HCT116 (cell line): Measurements from ENCODE around the gene STXBP5. TPM values are rescaled to one million over a fixed set of nuclear protein-coding genes. Genes with fewer than 3 reads are reported as not detected.

Source experiments
- ATAC-seq: fragments of 200-7000 bp; cut with Tn5 transposase; 2 replicates; pipeline ENCODE4 v1.9.1; 2020; ENCODE audit warnings: mild to moderate bottlenecking, moderate library complexity
- BruUV-seq: library from RNA; stranded (reverse); fragments of 400-500 nt; replicated peaks from 2 replicates; lab custom pipeline; 2021; lab: Mats Ljungman, UMichigan
- CTCF ChIA-PET: fragments of 300-600 bp; sonication (Branson Sonifier 250); formaldehyde crosslinking; loops from one replicate; lab custom pipeline; 2021; ENCODE audit warnings: antibody characterized with exemption; lab: Charles Lee
- POLR2A ChIA-PET: fragments of 300-600, 350-600 bp; sonication (Branson Sonifier 250); formaldehyde crosslinking; loops from one replicate; lab custom pipeline; 2021; ENCODE audit warnings: antibody characterized with exemption; lab: Charles Lee
- RAD21 ChIA-PET, 2 experiments: fragments of 300-600 bp; sonication (Branson Sonifier 250); formaldehyde crosslinking; loops; one replicate each; lab custom pipeline; 2023; ENCODE audit warnings: low total read pairs in 2 of 2; ENCODE audit not compliant: uncharacterized antibody in 2 of 2, unreplicated experiment in 2 of 2, low non-redundant PET in 1 of 2; lab: Charles Lee
- DNase-seq: peaks from one replicate; pipeline ENCODE4 v3.0.0-alpha.2; 2010; ENCODE audit warnings: low read depth, low spot score
- H2AFZ ChIP-seq: fragments of 200-600 bp; shearing (Covaris generic), sonication (generic); 2 replicates; pipeline ENCODE4 v1.6.1; 2017; ENCODE audit warnings: low read depth, mixed run types, mixed read lengths, antibody characterized with exemption, low read length; ENCODE audit not compliant: poor library complexity, severe bottlenecking
- H3K27ac ChIP-seq: 2 replicates; pipeline ENCODE4 v1.5.1; 2012; ENCODE audit warnings: low read depth, low read length
- H3K27me3 ChIP-seq: fragments of 200-600 bp; sonication (generic); 2 replicates; pipeline ENCODE4 v1.6.1; 2016; ENCODE audit warnings: mixed run types, low read length, mixed read lengths; ENCODE audit not compliant: insufficient read depth
- H3K36me3 ChIP-seq, 2 experiments: fragments of 200-500 bp in 1 of 2; fragments of 200-600 bp in 1 of 2; sonication (Bioruptor generic) in 1 of 2; sonication (generic) in 1 of 2; 2 replicates each; pipeline versions ENCODE4 v1.5.1 to v1.6.1; 2014 to 2016; ENCODE audit warnings: low read length in 2 of 2, inconsistent platforms in 1 of 2, mixed read lengths in 1 of 2, mixed run types in 1 of 2; ENCODE audit not compliant: insufficient read depth in 2 of 2, control insufficient read depth in 1 of 2
- H3K4me1 ChIP-seq, 2 experiments: fragments of 200-600 bp in 1 of 2; sonication (generic) in 1 of 2; 2 replicates each; pipeline versions ENCODE4 v1.5.1 to v1.6.1; 2012 to 2017; ENCODE audit warnings: low read length in 2 of 2, inconsistent platforms in 1 of 2, mild to moderate bottlenecking in 1 of 2, mixed read lengths in 1 of 2, mixed run types in 1 of 2, moderate library complexity in 1 of 2; ENCODE audit not compliant: insufficient read depth in 2 of 2, control insufficient read depth in 1 of 2
- H3K4me2 ChIP-seq: fragments of 200-600 bp; sonication (generic); 2 replicates; pipeline ENCODE4 v1.6.1; 2017; ENCODE audit warnings: mixed run types, low read length, mixed read lengths
- H3K4me3 ChIP-seq, 2 experiments: fragments of 200-600 bp in 1 of 2; sonication (generic) in 1 of 2; replicated peaks in 1 of 2; 2 replicates each; pipeline ENCODE4 v1.5.1; 2011 to 2016; ENCODE audit warnings: low read length in 2 of 2, control low read depth in 1 of 2, low read depth in 1 of 2, mild to moderate bottlenecking in 1 of 2, mixed read lengths in 1 of 2, mixed run types in 1 of 2
- H3K79me2 ChIP-seq: fragments of 200-600 bp; sonication (generic); 2 replicates; pipeline ENCODE4 v1.6.1; 2017; ENCODE audit warnings: mild to moderate bottlenecking, mixed run types, low read length, moderate library complexity, mixed read lengths; ENCODE audit not compliant: insufficient read depth
- H3K9ac ChIP-seq: fragments of 200-600 bp; sonication (generic); 2 replicates; pipeline ENCODE4 v1.6.1; 2016; ENCODE audit warnings: low read length, mixed read lengths
- H3K9me2 ChIP-seq: fragments of 200-600 bp; sonication (generic), shearing (Covaris generic); 2 replicates; pipeline ENCODE4 v1.6.1; 2017; ENCODE audit warnings: mixed run types, mild to moderate bottlenecking, moderate library complexity; ENCODE audit not compliant: insufficient read depth
- H3K9me3 ChIP-seq, 2 experiments: fragments of 200-500 bp in 1 of 2; fragments of 200-600 bp in 1 of 2; sonication (Bioruptor generic) in 1 of 2; sonication (generic) in 1 of 2; 2 replicates each; pipeline ENCODE4 v1.6.1; 2014 to 2017; ENCODE audit warnings: low read length in 2 of 2, mixed read lengths in 2 of 2, inconsistent platforms in 1 of 2, low read depth in 1 of 2, mild to moderate bottlenecking in 1 of 2, mixed run types in 1 of 2, moderate library complexity in 1 of 2; ENCODE audit not compliant: control insufficient read depth in 1 of 2, insufficient read depth in 1 of 2
- H4K20me1 ChIP-seq: fragments of 200-600 bp; sonication (generic), shearing (Covaris generic); 2 replicates; pipeline ENCODE4 v1.6.1; 2017; ENCODE audit warnings: mixed run types, mild to moderate bottlenecking, moderate library complexity; ENCODE audit not compliant: insufficient read depth
- CBX3 ChIP-seq: IDR thresholded peaks from 2 replicates; pipeline ENCODE4 v1.6.1; 2012; ENCODE audit warnings: low read depth
- CEBPB ChIP-seq: IDR thresholded peaks from 2 replicates; pipeline ENCODE4 v1.6.1; 2012; ENCODE audit warnings: low read depth
- CTCF ChIP-seq, 3 experiments: fragments of 200-600 bp in 1 of 3; sonication (generic) in 1 of 3; IDR thresholded peaks in 2 of 3; conservative IDR thresholded peaks in 1 of 3; 2 replicates each; pipeline ENCODE4 v1.5.1; 2012 to 2017; ENCODE audit warnings: low read depth in 2 of 3, low read length in 2 of 3, antibody characterized with exemption in 1 of 3, borderline replicate concordance in 1 of 3, control low read depth in 1 of 3, mild to moderate bottlenecking in 1 of 3, mixed read lengths in 1 of 3, mixed run types in 1 of 3, moderate library complexity in 1 of 3; ENCODE audit not compliant: insufficient read depth in 1 of 3
- EGR1 ChIP-seq: IDR thresholded peaks from 2 replicates; pipeline ENCODE4 v1.6.1; 2012; ENCODE audit warnings: low read depth
- ELF1 ChIP-seq: IDR thresholded peaks from 2 replicates; pipeline ENCODE4 v1.6.1; 2012; ENCODE audit warnings: low read depth, borderline replicate concordance
- EZH2 ChIP-seq: fragments of 200-600 bp; sonication (generic); IDR thresholded peaks from 2 replicates; pipeline ENCODE4 v1.6.1; 2017; ENCODE audit warnings: antibody characterized with exemption, mixed run types
- EZH2phosphoT487 ChIP-seq: fragments of 200-600 bp; IDR thresholded peaks from 2 replicates; pipeline ENCODE4 v1.6.1; 2018; ENCODE audit warnings: antibody characterized with exemption, borderline replicate concordance
- FOSL1 ChIP-seq: IDR thresholded peaks from 2 replicates; pipeline ENCODE4 v1.6.1; 2012; ENCODE audit warnings: low read depth
- POLR2A ChIP-seq: IDR thresholded peaks from 2 replicates; pipeline ENCODE4 v1.7.0; 2011; ENCODE audit warnings: borderline replicate concordance; ENCODE audit not compliant: insufficient read depth, insufficient read length; ENCODE audit errors: extremely low read depth
- SIN3A ChIP-seq: IDR thresholded peaks from 2 replicates; pipeline ENCODE4 v1.6.1; 2012; ENCODE audit warnings: low read depth
- SP1 ChIP-seq: IDR thresholded peaks from 2 replicates; pipeline ENCODE4 v1.6.1; 2012; ENCODE audit warnings: low read depth
- SRF ChIP-seq: IDR thresholded peaks from 2 replicates; pipeline ENCODE4 v1.6.1; 2012; ENCODE audit warnings: low read depth
- TCF7L2 ChIP-seq: IDR thresholded peaks from 2 replicates; pipeline ENCODE4 v1.7.0; 2011; ENCODE audit warnings: borderline replicate concordance, inconsistent platforms; ENCODE audit not compliant: insufficient read depth, insufficient read length; ENCODE audit errors: extremely low read depth
- YY1 ChIP-seq: IDR thresholded peaks from 2 replicates; pipeline ENCODE4 v1.6.1; 2011; ENCODE audit warnings: low read length, low read depth, moderate library complexity, mild to moderate bottlenecking; ENCODE audit not compliant: insufficient replicate concordance; ENCODE audit errors: extremely low read depth
- ZBTB33 ChIP-seq: IDR thresholded peaks from 2 replicates; pipeline ENCODE4 v1.6.1; 2011; ENCODE audit warnings: mild to moderate bottlenecking, low read length, moderate library complexity; ENCODE audit not compliant: insufficient replicate concordance; ENCODE audit errors: extremely low read depth
- ZFX ChIP-seq: fragments of 450-650 bp; IDR thresholded peaks from 2 replicates; pipeline ENCODE4 v1.6.1; 2017
- ZNF274 ChIP-seq: fragments of 200-500 bp; sonication (Bioruptor generic); IDR thresholded peaks from 2 replicates; pipeline ENCODE4 v1.6.1; 2014; ENCODE audit warnings: mild to moderate bottlenecking, low read depth, low read length, inconsistent platforms
- intact Hi-C: fragments of 100-400 bp; cut with micrococcal nuclease; formaldehyde crosslinking; loops from 2 replicates; pipeline ENCODE4 v1.10.0; 2022
- total RNA-seq: library from RNA; stranded (reverse); gene quantifications from one replicate; pipeline ENCODE4 v1.2.1, GENCODE V29; 2021; ENCODE audit not compliant: unreplicated experiment
- TF ChIP-seq, protein P1 (sequence below): IDR thresholded peaks from 2 replicates; pipeline ENCODE4 v1.6.1; 2012; ENCODE audit warnings: low read depth

Gene STXBP5
- total RNA-seq, 1 experiment from 2014 or later = 12.6 TPM

GRCh38 chr6:147282566-147282959 lies 78.3 kb downstream of the STXBP5 start:
- BruUV-seq = no TSS peak
- CTCF ChIA-PET = interaction anchor here (1.5 kb wide), 1 partner anchor 380 kb away, joined by 3 read pairs; no protein-coding TSS in a partner anchor

More at GRCh38 chr6:147282566-147282959, 78.3 kb downstream of the STXBP5 start:
- Histone ChIP-seq H3K9me3 (no peaks in the 10 kb centered on the region), H3K9ac (no peak overlapping the region), H3K27me3 (no peaks in the 10 kb centered on the region), H3K36me3 (0 out of 4 replicates have a peak, but pooled peaks cover 0 to 4% of the 10 kb centered on the region in 2 experiments), H3K4me1 (peaks cover 0 to 2% of the 10 kb centered on the region in 2 experiments; a peak in 1 of 4 replicates), H3K4me2 (no peak overlapping the region), H2AFZ (no peak overlapping the region), H4K20me1 (no peaks in the 10 kb centered on the region), H3K4me3 (no peak overlapping the region), H3K9me2 (no peaks in the 10 kb centered on the region), H3K79me2 (no peaks in the 10 kb centered on the region), H3K27ac (no peak overlapping the region)
- intact Hi-C loops = no loop called here
- ChIA-PET RAD21 (no interaction called here), POLR2A (no interaction called here)
- DNase-seq (no peak), ATAC-seq (no peak)
- TF ChIP-seq POLR2A (no peak), SP1 (no peak), EZH2phosphoT487 (no peak), ZFX (no peak), EZH2 (no peak), YY1 (no peak), EGR1 (no peak), FOSL1 (no peak), CTCF (IDR thresholded peaks at IDR 0.05 in 2 of 3, conservative IDR thresholded peaks at IDR 0.05 in 1 of 3; ENCODE audit: borderline replicate concordance in 1 of 3, insufficient read depth in 1 of 3, low read depth in 2 of 3, low read length in 2 of 3) (no peak), SRF (no peak), CEBPB (no peak), ELF1 (no peak), TCF7L2 (no peak), ZNF274 (no peak), SIN3A (no peak), ZBTB33 (no peak), CBX3 (no peak)
- TF ChIP-seq, protein P1, sequence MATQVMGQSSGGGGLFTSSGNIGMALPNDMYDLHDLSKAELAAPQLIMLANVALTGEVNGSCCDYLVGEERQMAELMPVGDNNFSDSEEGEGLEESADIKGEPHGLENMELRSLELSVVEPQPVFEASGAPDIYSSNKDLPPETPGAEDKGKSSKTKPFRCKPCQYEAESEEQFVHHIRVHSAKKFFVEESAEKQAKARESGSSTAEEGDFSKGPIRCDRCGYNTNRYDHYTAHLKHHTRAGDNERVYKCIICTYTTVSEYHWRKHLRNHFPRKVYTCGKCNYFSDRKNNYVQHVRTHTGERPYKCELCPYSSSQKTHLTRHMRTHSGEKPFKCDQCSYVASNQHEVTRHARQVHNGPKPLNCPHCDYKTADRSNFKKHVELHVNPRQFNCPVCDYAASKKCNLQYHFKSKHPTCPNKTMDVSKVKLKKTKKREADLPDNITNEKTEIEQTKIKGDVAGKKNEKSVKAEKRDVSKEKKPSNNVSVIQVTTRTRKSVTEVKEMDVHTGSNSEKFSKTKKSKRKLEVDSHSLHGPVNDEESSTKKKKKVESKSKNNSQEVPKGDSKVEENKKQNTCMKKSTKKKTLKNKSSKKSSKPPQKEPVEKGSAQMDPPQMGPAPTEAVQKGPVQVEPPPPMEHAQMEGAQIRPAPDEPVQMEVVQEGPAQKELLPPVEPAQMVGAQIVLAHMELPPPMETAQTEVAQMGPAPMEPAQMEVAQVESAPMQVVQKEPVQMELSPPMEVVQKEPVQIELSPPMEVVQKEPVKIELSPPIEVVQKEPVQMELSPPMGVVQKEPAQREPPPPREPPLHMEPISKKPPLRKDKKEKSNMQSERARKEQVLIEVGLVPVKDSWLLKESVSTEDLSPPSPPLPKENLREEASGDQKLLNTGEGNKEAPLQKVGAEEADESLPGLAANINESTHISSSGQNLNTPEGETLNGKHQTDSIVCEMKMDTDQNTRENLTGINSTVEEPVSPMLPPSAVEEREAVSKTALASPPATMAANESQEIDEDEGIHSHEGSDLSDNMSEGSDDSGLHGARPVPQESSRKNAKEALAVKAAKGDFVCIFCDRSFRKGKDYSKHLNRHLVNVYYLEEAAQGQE = no peak
